Measurements from ENCODE around the gene MUC21. TPM values are rescaled to one million over a fixed set of nuclear protein-coding genes. Genes with fewer than 3 reads are reported as not detected.

The MUC21 gene
- total and polyA plus RNA-seq, 2 donors (not counting 3 experiments of a cell fraction or from before 2014, with no cell fraction given): not detected

- ChIA-PET POLR2A (no interaction called here), CTCF (interaction anchor here (0.6 to 3.4 kb wide), 4 partner anchors 13 to 411 kb away, joined by 3 to 16 read pairs (median 6); no protein-coding TSS in a partner anchor)
- peak overlapping the region; percentile 59 for H2AFZ ChIP-seq (ENCODE audit: low read depth, low read length)
- no peaks in the 10 kb centered on the region for H3K36me3 ChIP-seq (ENCODE audit: control insufficient read depth in 2 of 2, extremely low read depth in 1 of 2, insufficient read depth in 2 of 2, low read length in 2 of 2)
- H3K79me2 ChIP-seq (ENCODE audit: control insufficient read depth, insufficient read depth, low read length): no peaks in the 10 kb centered on the region
- H3K27me3 ChIP-seq (ENCODE audit: control insufficient read depth in 2 of 2, insufficient read depth in 2 of 2, low read length in 2 of 2): peaks cover 50 to 53% of the 10 kb centered on the region in 2 experiments
- H3K9ac ChIP-seq (replicated peaks; ENCODE audit: extremely low read depth, insufficient read depth, low read length): peak overlapping the region; percentile 37
- H3K4me3 ChIP-seq (replicated peaks in 1 of 3; ENCODE audit: insufficient read depth in 1 of 3, low read depth in 1 of 3, low read length in 3 of 3): peak overlapping the region in 2 of 3 experiments; percentile 22 to 45
- FAIRE-seq (no peak), DNase-seq (ENCODE audit: low read depth, low spot score) (no peak)
- H3K27ac ChIP-seq (ENCODE audit: insufficient read depth, low read depth, low read length): no peak overlapping the region
- peak overlapping the region; percentile 72 for H3K4me2 ChIP-seq (ENCODE audit: insufficient read depth, low read length)
- dilution Hi-C loops (cut with MboI; ENCODE audit: extremely low pct_ligation_motif_present, low sequenced_read_pairs) (no loop called here), intact Hi-C loops (cut with micrococcal nuclease) (no loop called here)
- no peaks in the 10 kb centered on the region for H4K20me1 ChIP-seq (replicated peaks; ENCODE audit: control insufficient read depth, extremely low read depth, insufficient read depth, low read length)
- H3K9me1 ChIP-seq (replicated peaks; ENCODE audit: control insufficient read depth, extremely low read depth, insufficient read depth, low read length): no peaks in the 10 kb centered on the region
- no peaks in the 10 kb centered on the region for H3K9me3 ChIP-seq (replicated peaks; ENCODE audit: control insufficient read depth, insufficient read depth, low read length)
- no peak for TF ChIP-seq GATA2 (IDR thresholded peaks at IDR 0.05; ENCODE audit: insufficient read depth, insufficient read length, low read depth, low read length)
- TF ChIP-seq MYC (IDR thresholded peaks at IDR 0.05; ENCODE audit: low read depth, low read length): no peak
- no peak for TF ChIP-seq FOS (IDR thresholded peaks at IDR 0.05; ENCODE audit: borderline replicate concordance, insufficient read depth, low read length)
- no peak for TF ChIP-seq JUN (IDR thresholded peaks at IDR 0.05; ENCODE audit: borderline replicate concordance, insufficient read depth, insufficient read length, low read depth)
- peak; percentile 60 for TF ChIP-seq EZH2 (IDR thresholded peaks at IDR 0.05; ENCODE audit: borderline replicate concordance, low read depth, low read length, severe bottlenecking)
- no TSS peak for BruUV-seq (replicated peaks)
- H3K4me1 ChIP-seq (ENCODE audit: control insufficient read depth, extremely low read depth, insufficient read depth, low read length): peaks cover 5% of the 10 kb centered on the region
These were observed 28.0 kb upstream of the MUC21 start for GRCh38 chr6:30955367-30956042.

GRCh38 chr6:30957716-30958115 lies 25.8 kb upstream of the MUC21 start:
- intact Hi-C loops (cut with micrococcal nuclease) (no loop called here), dilution Hi-C loops (cut with MboI; ENCODE audit: extremely low pct_ligation_motif_present, low sequenced_read_pairs) (no loop called here)
- CTCF ChIA-PET: interaction anchor here (3.4 kb wide), 1 partner anchor 15 kb away, joined by 16 read pairs; no protein-coding TSS in a partner anchor
- DNase-seq (ENCODE audit: low read depth, low spot score) (no peak), FAIRE-seq (no peak)
- POLR2A ChIA-PET: no interaction called here
- Histone ChIP-seq H3K9ac (replicated peaks; ENCODE audit: extremely low read depth, insufficient read depth, low read length) (no peak overlapping the region), H3K9me1 (replicated peaks; ENCODE audit: control insufficient read depth, extremely low read depth, insufficient read depth, low read length) (no peaks in the 10 kb centered on the region), H3K9me3 (replicated peaks; ENCODE audit: control insufficient read depth, insufficient read depth, low read length) (no peaks in the 10 kb centered on the region), H2AFZ (ENCODE audit: low read depth, low read length) (no peak overlapping the region), H3K4me2 (ENCODE audit: insufficient read depth, low read length) (no peak overlapping the region), H3K36me3 (ENCODE audit: control insufficient read depth in 2 of 2, extremely low read depth in 1 of 2, insufficient read depth in 2 of 2, low read length in 2 of 2) (no peaks in the 10 kb centered on the region), H3K27ac (ENCODE audit: insufficient read depth, low read depth, low read length) (no peak overlapping the region), H3K79me2 (ENCODE audit: control insufficient read depth, insufficient read depth, low read length) (no peaks in the 10 kb centered on the region), H4K20me1 (replicated peaks; ENCODE audit: control insufficient read depth, extremely low read depth, insufficient read depth, low read length) (no peaks in the 10 kb centered on the region), H3K27me3 (ENCODE audit: control insufficient read depth in 2 of 2, insufficient read depth in 2 of 2, low read length in 2 of 2) (peaks cover 48 to 54% of the 10 kb centered on the region in 2 experiments), H3K4me1 (ENCODE audit: control insufficient read depth, extremely low read depth, insufficient read depth, low read length) (peaks cover 5% of the 10 kb centered on the region), H3K4me3 (replicated peaks in 1 of 3; ENCODE audit: insufficient read depth in 1 of 3, low read depth in 1 of 3, low read length in 3 of 3) (no peak overlapping the region)
- no TSS peak for BruUV-seq (replicated peaks)
- TF ChIP-seq JUN (IDR thresholded peaks at IDR 0.05; ENCODE audit: borderline replicate concordance, insufficient read depth, insufficient read length, low read depth) (no peak), POLR2A (IDR thresholded peaks at IDR 0.05; ENCODE audit: low read depth, low read length) (no peak), GATA2 (IDR thresholded peaks at IDR 0.05; ENCODE audit: insufficient read depth, insufficient read length, low read depth, low read length) (no peak), POLR2AphosphoS5 (IDR thresholded peaks at IDR 0.05; ENCODE audit: insufficient read depth, low read depth, low read length) (no peak)

All from endothelial cell of umbilical vein (primary cell).